Measurements from ENCODE around the gene PPARG. TPM values are rescaled to one million over a fixed set of nuclear protein-coding genes. Genes with fewer than 3 reads are reported as not detected.

Gene PPARG
- total and polyA plus RNA-seq, 2 of the 13 experiments (the other 11 are each of a cell fraction or from before 2014, with no cell fraction given) = 13.9 to 58.3 TPM

DNA sequence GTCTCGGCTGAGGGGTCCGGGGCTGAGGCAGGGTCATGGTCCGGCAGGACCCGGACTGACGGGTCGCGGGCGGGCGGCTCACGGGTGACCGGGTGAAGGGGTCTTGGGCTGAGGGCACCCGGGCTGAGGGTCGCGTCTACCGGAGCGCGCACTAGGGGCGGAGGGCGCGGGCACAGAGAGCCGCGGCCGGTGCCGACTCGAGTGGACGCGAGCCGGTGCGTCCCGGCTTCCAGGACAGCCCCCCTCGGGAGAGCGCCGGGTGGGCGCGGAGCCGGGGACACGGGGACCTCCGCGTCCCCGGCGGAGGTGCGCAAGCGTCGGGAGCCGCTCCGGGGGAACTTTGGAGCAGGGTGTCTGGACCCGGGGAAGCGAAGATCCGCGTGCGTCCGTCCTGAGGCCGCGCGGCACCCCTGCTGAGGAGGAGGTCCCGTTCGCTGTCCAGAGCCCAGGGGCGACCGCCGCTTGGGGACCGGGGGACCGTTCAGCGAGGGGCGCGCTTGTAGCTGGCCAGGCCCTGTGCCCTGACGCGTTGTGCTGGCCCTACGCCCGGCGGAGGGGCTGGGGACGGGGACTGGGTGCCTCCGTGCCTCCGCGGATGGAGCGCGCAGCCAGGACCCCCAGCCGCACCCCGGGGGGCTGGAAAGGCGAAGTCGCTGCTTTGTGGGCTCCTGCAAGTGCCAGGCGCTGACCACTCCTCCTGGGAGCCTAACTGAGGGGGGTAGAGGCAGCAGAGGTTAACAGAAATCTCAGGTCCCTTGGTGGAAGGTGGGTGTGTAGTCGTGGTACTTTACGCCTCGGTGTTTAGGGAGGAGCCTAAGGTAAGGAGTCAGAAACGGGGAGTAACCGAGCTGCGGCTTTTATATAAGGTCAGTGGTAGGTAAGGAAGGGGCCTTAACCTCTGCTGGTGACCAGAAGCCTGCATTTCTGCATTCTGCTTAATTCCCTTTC, at the start of gene PPARG (continued):
- TF ChIP-seq KAT7 (CRISPR knock-in tag; IDR thresholded peaks at IDR 0.05; ENCODE audit: borderline replicate concordance) (peak; percentile 51; the same call in 1 of the 2 replicates), ZNF205 (CRISPR knock-in tag; IDR thresholded peaks at IDR 0.05) (no peak), NFKBIZ (CRISPR knock-in tag; IDR thresholded peaks at IDR 0.05) (no peak)
- TF ChIP-seq, protein P1, sequence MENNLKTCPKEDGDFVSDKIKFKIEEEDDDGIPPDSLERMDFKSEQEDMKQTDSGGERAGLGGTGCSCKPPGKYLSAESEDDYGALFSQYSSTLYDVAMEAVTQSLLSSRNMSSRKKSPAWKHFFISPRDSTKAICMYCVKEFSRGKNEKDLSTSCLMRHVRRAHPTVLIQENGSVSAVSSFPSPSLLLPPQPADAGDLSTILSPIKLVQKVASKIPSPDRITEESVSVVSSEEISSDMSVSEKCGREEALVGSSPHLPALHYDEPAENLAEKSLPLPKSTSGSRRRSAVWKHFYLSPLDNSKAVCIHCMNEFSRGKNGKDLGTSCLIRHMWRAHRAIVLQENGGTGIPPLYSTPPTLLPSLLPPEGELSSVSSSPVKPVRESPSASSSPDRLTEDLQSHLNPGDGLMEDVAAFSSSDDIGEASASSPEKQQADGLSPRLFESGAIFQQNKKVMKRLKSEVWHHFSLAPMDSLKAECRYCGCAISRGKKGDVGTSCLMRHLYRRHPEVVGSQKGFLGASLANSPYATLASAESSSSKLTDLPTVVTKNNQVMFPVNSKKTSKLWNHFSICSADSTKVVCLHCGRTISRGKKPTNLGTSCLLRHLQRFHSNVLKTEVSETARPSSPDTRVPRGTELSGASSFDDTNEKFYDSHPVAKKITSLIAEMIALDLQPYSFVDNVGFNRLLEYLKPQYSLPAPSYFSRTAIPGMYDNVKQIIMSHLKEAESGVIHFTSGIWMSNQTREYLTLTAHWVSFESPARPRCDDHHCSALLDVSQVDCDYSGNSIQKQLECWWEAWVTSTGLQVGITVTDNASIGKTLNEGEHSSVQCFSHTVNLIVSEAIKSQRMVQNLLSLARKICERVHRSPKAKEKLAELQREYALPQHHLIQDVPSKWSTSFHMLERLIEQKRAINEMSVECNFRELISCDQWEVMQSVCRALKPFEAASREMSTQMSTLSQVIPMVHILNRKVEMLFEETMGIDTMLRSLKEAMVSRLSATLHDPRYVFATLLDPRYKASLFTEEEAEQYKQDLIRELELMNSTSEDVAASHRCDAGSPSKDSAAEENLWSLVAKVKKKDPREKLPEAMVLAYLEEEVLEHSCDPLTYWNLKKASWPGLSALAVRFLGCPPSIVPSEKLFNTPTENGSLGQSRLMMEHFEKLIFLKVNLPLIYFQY (CRISPR knock-in tag; IDR thresholded peaks at IDR 0.05; ENCODE audit: borderline replicate concordance) = peak; percentile 9; the same call in 1 of the 2 replicates

DNA sequence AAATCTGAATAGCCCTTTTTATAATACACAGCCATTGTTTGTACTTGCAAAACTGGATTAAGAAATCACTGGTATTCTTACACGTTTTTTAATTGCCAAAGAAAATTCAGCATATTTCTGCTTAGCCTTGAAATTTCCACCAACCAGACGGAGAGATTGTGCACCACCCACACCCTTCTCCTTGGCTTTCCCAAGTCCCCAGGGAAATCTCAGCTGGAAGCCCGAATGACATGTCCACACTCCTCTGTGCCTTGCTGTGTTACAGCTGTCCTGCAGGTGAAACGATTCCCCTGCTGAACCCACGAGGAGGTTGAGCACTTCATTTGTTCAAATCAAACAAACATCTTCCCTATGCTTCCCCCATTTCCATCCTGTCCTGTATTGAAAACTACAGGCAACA, 49.6 kb upstream of the PPARG start:
- FAIRE-seq = no peak
- no peak overlapping the region for H3K4me3 ChIP-seq (replicated peaks in 1 of 3; ENCODE audit: insufficient read depth in 1 of 3, low read depth in 2 of 3, low read length in 3 of 3)
- TF ChIP-seq, protein P2, sequence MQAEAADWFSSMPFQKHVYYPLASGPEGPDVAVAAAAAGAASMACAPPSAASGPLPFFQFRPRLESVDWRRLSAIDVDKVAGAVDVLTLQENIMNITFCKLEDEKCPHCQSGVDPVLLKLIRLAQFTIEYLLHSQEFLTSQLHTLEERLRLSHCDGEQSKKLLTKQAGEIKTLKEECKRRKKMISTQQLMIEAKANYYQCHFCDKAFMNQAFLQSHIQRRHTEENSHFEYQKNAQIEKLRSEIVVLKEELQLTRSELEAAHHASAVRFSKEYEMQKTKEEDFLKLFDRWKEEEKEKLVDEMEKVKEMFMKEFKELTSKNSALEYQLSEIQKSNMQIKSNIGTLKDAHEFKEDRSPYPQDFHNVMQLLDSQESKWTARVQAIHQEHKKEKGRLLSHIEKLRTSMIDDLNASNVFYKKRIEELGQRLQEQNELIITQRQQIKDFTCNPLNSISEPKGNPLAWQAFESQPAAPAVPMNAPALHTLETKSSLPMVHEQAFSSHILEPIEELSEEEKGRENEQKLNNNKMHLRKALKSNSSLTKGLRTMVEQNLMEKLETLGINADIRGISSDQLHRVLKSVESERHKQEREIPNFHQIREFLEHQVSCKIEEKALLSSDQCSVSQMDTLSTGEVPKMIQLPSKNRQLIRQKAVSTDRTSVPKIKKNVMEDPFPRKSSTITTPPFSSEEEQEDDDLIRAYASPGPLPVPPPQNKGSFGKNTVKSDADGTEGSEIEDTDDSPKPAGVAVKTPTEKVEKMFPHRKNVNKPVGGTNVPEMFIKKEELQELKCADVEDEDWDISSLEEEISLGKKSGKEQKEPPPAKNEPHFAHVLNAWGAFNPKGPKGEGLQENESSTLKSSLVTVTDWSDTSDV (CRISPR knock-in tag; IDR thresholded peaks at IDR 0.05) = no peak
- TF ChIP-seq, protein P3, sequence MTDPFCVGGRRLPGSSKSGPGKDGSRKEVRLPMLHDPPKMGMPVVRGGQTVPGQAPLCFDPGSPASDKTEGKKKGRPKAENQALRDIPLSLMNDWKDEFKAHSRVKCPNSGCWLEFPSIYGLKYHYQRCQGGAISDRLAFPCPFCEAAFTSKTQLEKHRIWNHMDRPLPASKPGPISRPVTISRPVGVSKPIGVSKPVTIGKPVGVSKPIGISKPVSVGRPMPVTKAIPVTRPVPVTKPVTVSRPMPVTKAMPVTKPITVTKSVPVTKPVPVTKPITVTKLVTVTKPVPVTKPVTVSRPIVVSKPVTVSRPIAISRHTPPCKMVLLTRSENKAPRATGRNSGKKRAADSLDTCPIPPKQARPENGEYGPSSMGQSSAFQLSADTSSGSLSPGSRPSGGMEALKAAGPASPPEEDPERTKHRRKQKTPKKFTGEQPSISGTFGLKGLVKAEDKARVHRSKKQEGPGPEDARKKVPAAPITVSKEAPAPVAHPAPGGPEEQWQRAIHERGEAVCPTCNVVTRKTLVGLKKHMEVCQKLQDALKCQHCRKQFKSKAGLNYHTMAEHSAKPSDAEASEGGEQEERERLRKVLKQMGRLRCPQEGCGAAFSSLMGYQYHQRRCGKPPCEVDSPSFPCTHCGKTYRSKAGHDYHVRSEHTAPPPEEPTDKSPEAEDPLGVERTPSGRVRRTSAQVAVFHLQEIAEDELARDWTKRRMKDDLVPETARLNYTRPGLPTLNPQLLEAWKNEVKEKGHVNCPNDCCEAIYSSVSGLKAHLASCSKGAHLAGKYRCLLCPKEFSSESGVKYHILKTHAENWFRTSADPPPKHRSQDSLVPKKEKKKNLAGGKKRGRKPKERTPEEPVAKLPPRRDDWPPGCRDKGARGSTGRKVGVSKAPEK (CRISPR knock-in tag; IDR thresholded peaks at IDR 0.05; ENCODE audit: borderline replicate concordance) = no peak

More for the DNA sequence above, 49.6 kb upstream of the PPARG start:
- in situ Hi-C loops (cut with HindIII; ENCODE audit: extremely low pct_ligation_motif_present, low pct_unique_long_range_greater_than_20kb) (no loop called here), intact Hi-C loops (cut with micrococcal nuclease; ENCODE audit: unreplicated experiment) (no loop called here)
- BruUV-seq (replicated peaks) = no TSS peak
- ChIA-PET POLR2A (no interaction called here), CTCF (ENCODE audit: low intra/inter-chr PET ratio, low total read pairs) (no interaction called here)
- Histone ChIP-seq H3K9me3 (ENCODE audit: low read length) (no peaks in the 10 kb centered on the region), H3K4me2 (ENCODE audit: low read depth, low read length) (no peak overlapping the region), H3K79me2 (ENCODE audit: insufficient read depth, low read length) (no peaks in the 10 kb centered on the region), H3K9ac (ENCODE audit: insufficient read depth, low read depth, low read length) (no peak overlapping the region), H3K27ac (ENCODE audit: extremely low read length, insufficient read depth, low read length) (no peak overlapping the region), H3K27me3 (ENCODE audit: control insufficient read depth in 1 of 2, insufficient read depth in 2 of 2, low read length in 2 of 2) (no peaks in the 10 kb centered on the region), H3K4me1 (ENCODE audit: insufficient read depth, low read length) (no peaks in the 10 kb centered on the region), H4K20me1 (ENCODE audit: insufficient read depth, low read length) (no peaks in the 10 kb centered on the region), H3K36me3 (replicated peaks in 1 of 2; ENCODE audit: control insufficient read depth in 1 of 2, insufficient read depth in 2 of 2, low read length in 2 of 2) (no peaks in the 10 kb centered on the region), H2AFZ (ENCODE audit: low read length) (no peak overlapping the region)
- WGBS (ENCODE audit: low lambda C conversion rate) = 15% methylated on average over 5 of the region's 5 CpGs
- ATAC-seq (no peak), DNase-seq (ENCODE audit: low spot score) (no peak)

Measured in HepG2 (cell line).